GM23338 (cell line): Measurements from ENCODE around the gene TRPC3. TPM values are rescaled to one million over a fixed set of nuclear protein-coding genes. Genes with fewer than 3 reads are reported as not detected.

Experiments used
- ATAC-seq: fragments of 200-7000 bp; cut with Tn5 transposase; 3 replicates; pipeline ENCODE4 v1.9.1; 2020
- DNase-seq: peaks from one replicate; pipeline ENCODE4 v3.0.0-alpha.2; 2015; ENCODE audit warnings: low spot score
- H2AFZ ChIP-seq: fragments of 200-600 bp; sonication (generic); 2 replicates; pipeline ENCODE4 v1.8.0; 2016; ENCODE audit warnings: antibody characterized with exemption, mild to moderate bottlenecking, moderate library complexity
- H3F3A ChIP-seq: fragments of 200-600 bp; sonication (generic); replicated peaks from 2 replicates; pipeline ENCODE4 v1.8.0; 2017; ENCODE audit warnings: antibody characterized with exemption, mixed run types, low read depth
- H3K27ac ChIP-seq: fragments of 200-600 bp; sonication (generic); 2 replicates; pipeline ENCODE4 v1.6.1; 2016; ENCODE audit warnings: low read depth
- H3K27me3 ChIP-seq: fragments of 200-600 bp; sonication (generic); 2 replicates; pipeline ENCODE4 v1.8.0; 2016; ENCODE audit warnings: mild to moderate bottlenecking, mixed run types, moderate library complexity; ENCODE audit not compliant: insufficient read depth
- H3K36me3 ChIP-seq: fragments of 200-600 bp; sonication (generic); 2 replicates; pipeline ENCODE4 v1.8.0; 2016; ENCODE audit warnings: mild to moderate bottlenecking; ENCODE audit not compliant: insufficient read depth
- H3K4me1 ChIP-seq: fragments of 200-600 bp; sonication (generic); 2 replicates; pipeline ENCODE4 v1.8.0; 2016; ENCODE audit warnings: mild to moderate bottlenecking, moderate library complexity; ENCODE audit not compliant: insufficient read depth
- H3K4me2 ChIP-seq: fragments of 200-600 bp; sonication (generic); 2 replicates; pipeline ENCODE4 v1.7.1; 2017; ENCODE audit warnings: mixed run types
- H3K4me3 ChIP-seq: fragments of 200-600 bp; sonication (generic); 2 replicates; pipeline ENCODE4 v1.6.1; 2016; ENCODE audit warnings: mixed run types
- H3K79me2 ChIP-seq: fragments of 200-600 bp; sonication (generic); replicated peaks from 2 replicates; pipeline ENCODE4 v1.8.0; 2017; ENCODE audit warnings: mild to moderate bottlenecking; ENCODE audit not compliant: insufficient read depth
- H3K9me2 ChIP-seq: fragments of 200-600 bp; sonication (generic); 2 replicates; pipeline ENCODE4 v1.8.0; 2017; ENCODE audit not compliant: insufficient read depth
- H4K20me1 ChIP-seq: fragments of 200-600 bp; sonication (generic); replicated peaks from 2 replicates; pipeline ENCODE4 v1.8.0; 2017; ENCODE audit warnings: mild to moderate bottlenecking; ENCODE audit not compliant: insufficient read depth
- H3K27ac Mint-ChIP-seq: 2 replicates; pipeline ENCODE4 v1.8.0; 2020; ENCODE audit warnings: inconsistent platforms, mild to moderate bottlenecking, moderate library complexity, mixed read lengths
- H3K27me3 Mint-ChIP-seq: 3 replicates; pipeline ENCODE4 v1.8.0; 2022; ENCODE audit warnings: low read depth, mild to moderate bottlenecking, moderate library complexity, mixed read lengths, inconsistent platforms; ENCODE audit not compliant: insufficient read depth, poor library complexity
- H3K36me3 Mint-ChIP-seq: 3 replicates; pipeline ENCODE4 v1.8.0; 2021; ENCODE audit warnings: low read depth, mild to moderate bottlenecking, inconsistent platforms, moderate library complexity, mixed read lengths
- H3K4me1 Mint-ChIP-seq: 3 replicates; pipeline ENCODE4 v1.8.0; 2020; ENCODE audit warnings: mild to moderate bottlenecking, inconsistent platforms, mixed read lengths
- H3K4me3 Mint-ChIP-seq: 3 replicates; pipeline ENCODE4 v1.8.0; 2021; ENCODE audit warnings: moderate library complexity, mild to moderate bottlenecking, inconsistent platforms, mixed read lengths
- H3K9me3 Mint-ChIP-seq: 3 replicates; pipeline ENCODE4 v1.8.0; 2020; ENCODE audit warnings: moderate library complexity, mild to moderate bottlenecking, inconsistent platforms, mixed read lengths
- CREB1 ChIP-seq: fragments of 250-450 bp; sonication (Bioruptor Pico); IDR thresholded peaks from 2 replicates; pipeline ENCODE4 v1.5.0; 2020; ENCODE audit warnings: low read depth, mild to moderate bottlenecking, moderate library complexity
- ETS1 ChIP-seq: IDR thresholded peaks from 2 replicates; pipeline ENCODE4 v1.6.1; 2016; ENCODE audit warnings: antibody characterized with exemption
- EZH2 ChIP-seq: fragments of 200-600 bp; sonication (generic); IDR thresholded peaks from one replicate; pipeline ENCODE4 v1.8.0; 2017; ENCODE audit warnings: antibody characterized with exemption, mild to moderate bottlenecking, low read depth; ENCODE audit not compliant: unreplicated experiment
- EZH2phosphoT487 ChIP-seq: fragments of 200-600 bp; sonication (generic); IDR thresholded peaks from one replicate; pipeline ENCODE4 v1.8.1; 2018; ENCODE audit warnings: antibody characterized with exemption; ENCODE audit not compliant: unreplicated experiment
- JUNB ChIP-seq: IDR thresholded peaks from one replicate; pipeline ENCODE4 v1.6.1; 2016; ENCODE audit warnings: antibody characterized with exemption; ENCODE audit not compliant: unreplicated experiment
- NANOG ChIP-seq: IDR thresholded peaks from 2 replicates; pipeline ENCODE4 v1.6.1; 2016; ENCODE audit warnings: antibody characterized with exemption, borderline replicate concordance
- POLR2AphosphoS5 ChIP-seq: IDR thresholded peaks from 2 replicates; pipeline ENCODE4 v1.6.1; 2016; ENCODE audit warnings: antibody characterized with exemption, low read depth
- REST ChIP-seq: IDR thresholded peaks from one replicate; pipeline ENCODE4 v1.6.1; 2018; ENCODE audit warnings: antibody characterized with exemption; ENCODE audit not compliant: unreplicated experiment
- STAT1 ChIP-seq: IDR thresholded peaks from one replicate; pipeline ENCODE4 v1.6.1; 2016; ENCODE audit warnings: antibody characterized with exemption; ENCODE audit not compliant: unreplicated experiment
- ZNF114 ChIP-seq: fragments of 250-450 bp; sonication (Bioruptor Pico); IDR thresholded peaks from 2 replicates; pipeline ENCODE4 v1.5.0; 2020; ENCODE audit warnings: mild to moderate bottlenecking, moderate library complexity
- ZNF331 ChIP-seq: fragments of 250-450 bp; sonication (Bioruptor Pico); IDR thresholded peaks from 2 replicates; pipeline ENCODE4 v1.5.0; 2020; ENCODE audit warnings: low read depth, mild to moderate bottlenecking, moderate library complexity
- ZNF462 ChIP-seq: fragments of 250-450 bp; sonication (Bioruptor Pico); IDR thresholded peaks from 2 replicates; pipeline ENCODE4 v1.5.0; 2020; ENCODE audit warnings: mild to moderate bottlenecking, moderate library complexity
- polyA plus RNA-seq: library from polyadenylated mRNA; unstranded; fragments of >200 nt; fragmentation: Nextera tagmentation; extraction: Ambion mirVana; gene quantifications from 2 replicates; pipeline ENCODE4 v1.2.1, GENCODE V29; 2016
- total RNA-seq: library from RNA; depleted of rRNA; stranded (reverse); fragments of >200 nt; shearing (Covaris generic); gene quantifications from 2 replicates; pipeline ENCODE4 v1.2.3, GENCODE V29; 2014
- TF ChIP-seq, protein P1 (sequence below), 2 experiments: fragments of 200-600 bp in 1 of 2; sonication (generic) in 1 of 2; conservative IDR thresholded peaks; 2 replicates each; pipeline versions ENCODE4 v1.5.1 to v1.6.1; 2016 to 2017; ENCODE audit warnings: antibody characterized with exemption in 2 of 2, low read depth in 2 of 2, mild to moderate bottlenecking in 2 of 2, moderate library complexity in 1 of 2

Gene TRPC3
- total and polyA plus RNA-seq, 2 experiments from 2014 or later = 0.44 to 1.0 TPM

DNA sequence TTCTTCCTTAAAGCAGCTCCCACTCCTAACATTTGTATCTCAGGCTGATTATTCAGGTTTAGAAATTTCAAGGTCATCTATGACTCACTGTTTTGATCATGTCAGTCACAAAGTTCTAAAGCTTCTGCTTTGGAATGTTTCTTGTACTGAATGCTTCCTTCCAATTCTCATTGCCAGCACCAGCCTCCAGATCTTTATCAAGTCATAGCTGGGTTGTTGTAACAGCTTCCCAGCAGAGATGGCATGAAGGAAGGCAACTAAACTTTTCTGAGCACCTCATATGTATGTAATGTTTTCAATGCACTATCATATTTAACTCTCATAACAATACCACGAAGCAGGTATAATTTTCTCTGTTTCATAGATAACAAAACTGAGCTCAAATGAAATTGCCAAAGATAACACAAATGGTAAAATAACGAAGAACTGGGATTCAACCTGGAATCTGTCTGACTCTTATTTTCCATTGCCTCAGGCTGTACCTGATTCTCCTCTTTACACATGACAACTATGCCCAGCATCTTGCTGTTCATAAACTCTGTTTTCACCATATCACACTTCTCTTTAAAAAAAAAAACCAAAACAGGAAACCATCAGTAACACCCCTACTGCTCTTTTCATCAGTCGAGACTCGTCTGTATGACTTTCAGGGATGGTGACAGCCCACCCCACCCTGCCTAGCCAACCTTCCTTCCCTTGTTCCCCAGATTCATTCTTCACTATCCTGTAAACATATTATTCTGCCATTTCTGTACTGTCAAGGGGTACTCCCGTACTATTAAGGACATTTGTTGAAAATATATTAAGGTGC is 13.4 kb downstream of the TRPC3 start:
- Mint-ChIP-seq H3K9me3 (no peaks in the 10 kb centered on the region), H3K36me3 (no peaks in the 10 kb centered on the region), H3K4me3 (no peak overlapping the region), H3K4me1 (peaks cover 3% of the 10 kb centered on the region; the same call in 1 of the 3 replicates), H3K27ac (no peak overlapping the region), H3K27me3 (no peaks in the 10 kb centered on the region)
- no peaks in the 10 kb centered on the region for H3K27me3 ChIP-seq
- H3K36me3 ChIP-seq = no peaks in the 10 kb centered on the region
- ATAC-seq = no peak
- no peak overlapping the region for H2AFZ ChIP-seq
- DNase-seq = no peak
- H4K20me1 ChIP-seq = no peaks in the 10 kb centered on the region; the same call in 1 of the 2 replicates
- no peak for TF ChIP-seq CREB1 (CRISPR knock-in tag)
- TF ChIP-seq EZH2phosphoT487 = no peak
- TF ChIP-seq ETS1 = no peak
- TF ChIP-seq NANOG = no peak
- no peak for TF ChIP-seq ZNF462 (CRISPR knock-in tag)
- TF ChIP-seq, protein P1, sequence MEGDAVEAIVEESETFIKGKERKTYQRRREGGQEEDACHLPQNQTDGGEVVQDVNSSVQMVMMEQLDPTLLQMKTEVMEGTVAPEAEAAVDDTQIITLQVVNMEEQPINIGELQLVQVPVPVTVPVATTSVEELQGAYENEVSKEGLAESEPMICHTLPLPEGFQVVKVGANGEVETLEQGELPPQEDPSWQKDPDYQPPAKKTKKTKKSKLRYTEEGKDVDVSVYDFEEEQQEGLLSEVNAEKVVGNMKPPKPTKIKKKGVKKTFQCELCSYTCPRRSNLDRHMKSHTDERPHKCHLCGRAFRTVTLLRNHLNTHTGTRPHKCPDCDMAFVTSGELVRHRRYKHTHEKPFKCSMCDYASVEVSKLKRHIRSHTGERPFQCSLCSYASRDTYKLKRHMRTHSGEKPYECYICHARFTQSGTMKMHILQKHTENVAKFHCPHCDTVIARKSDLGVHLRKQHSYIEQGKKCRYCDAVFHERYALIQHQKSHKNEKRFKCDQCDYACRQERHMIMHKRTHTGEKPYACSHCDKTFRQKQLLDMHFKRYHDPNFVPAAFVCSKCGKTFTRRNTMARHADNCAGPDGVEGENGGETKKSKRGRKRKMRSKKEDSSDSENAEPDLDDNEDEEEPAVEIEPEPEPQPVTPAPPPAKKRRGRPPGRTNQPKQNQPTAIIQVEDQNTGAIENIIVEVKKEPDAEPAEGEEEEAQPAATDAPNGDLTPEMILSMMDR (conservative IDR thresholded peaks at IDR 0.05; ENCODE audit: low read depth in 2 of 2) = no peak
- no peak for TF ChIP-seq ZNF114 (CRISPR knock-in tag)
- TF ChIP-seq REST = no peak
- TF ChIP-seq POLR2AphosphoS5 = no peak
- no peak for TF ChIP-seq EZH2
- TF ChIP-seq STAT1 = no peak
- no peak for TF ChIP-seq JUNB
- TF ChIP-seq ZNF331 (CRISPR knock-in tag) = no peak
- H3K79me2 ChIP-seq = no peaks in the 10 kb centered on the region
- H3K4me2 ChIP-seq = no peak overlapping the region
- H3K27ac ChIP-seq = no peak overlapping the region
- no peaks in the 10 kb centered on the region for H3K9me2 ChIP-seq
- no peak overlapping the region for H3K4me3 ChIP-seq
- no peaks in the 10 kb centered on the region for H3F3A ChIP-seq
- peaks cover 3% of the 10 kb centered on the region; the same call in 1 of the 2 replicates for H3K4me1 ChIP-seq
